HepG2 (cell line): ENCODE measurements around the gene UBAP1L. TPM values are rescaled to one million over a fixed set of nuclear protein-coding genes. Genes with fewer than 3 reads are reported as not detected.

Source experiments
- ATAC-seq: fragments of 200-7000 bp; cut with Tn5 transposase; 3 replicates; pipeline ENCODE4 v1.9.1; 2020; ENCODE audit warnings: mild to moderate bottlenecking, moderate library complexity
- BruUV-seq: library from RNA; stranded (reverse); fragments of 400-500 nt; replicated peaks from 2 replicates; lab custom pipeline; 2021; lab: Mats Ljungman, UMichigan
- CTCF ChIA-PET: fragments of 300-600 bp; formaldehyde crosslinking; extraction: SDS; loops from one replicate; lab custom pipeline; 2021; ENCODE audit warnings: low total read pairs, inconsistent platforms, low intra/inter-chr PET ratio; lab: Yijun Ruan, JAX
- POLR2A ChIA-PET: fragments of 350-600 bp; sonication (Branson Sonifier 250); formaldehyde crosslinking; loops from one replicate; lab custom pipeline; 2020; ENCODE audit warnings: antibody characterized with exemption, inconsistent platforms; lab: Yijun Ruan, JAX
- DNase-seq: peaks from one replicate; pipeline ENCODE4 v3.0.0-alpha.2; 2015; ENCODE audit warnings: low spot score
- FAIRE-seq: peaks from 3 replicates; lab custom pipeline; 2011; peaks lifted over from hg19 to GRCh38; lab: Jason Lieb, UNC
- H2AFZ ChIP-seq: one replicate; pipeline ENCODE4 v1.6.1; 2011; ENCODE audit warnings: low read length, inconsistent platforms
- H3K27ac ChIP-seq: fragments of 300-600 bp; 3 replicates; pipeline ENCODE4 v1.8.0; 2011; ENCODE audit warnings: mixed run types, mild to moderate bottlenecking, mixed read lengths, low read length, inconsistent platforms; ENCODE audit not compliant: insufficient read depth; ENCODE audit errors: extremely low read length
- H3K27me3 ChIP-seq, 2 experiments: fragments of 200-600 bp in 1 of 2; 2 replicates in 1 of 2; 3 replicates in 1 of 2; pipeline versions ENCODE4 v1.6.0 to v1.8.0; 2011; ENCODE audit warnings: low read length in 2 of 2, mild to moderate bottlenecking in 2 of 2, moderate library complexity in 2 of 2, inconsistent platforms in 1 of 2; ENCODE audit not compliant: insufficient read depth in 2 of 2, control insufficient read depth in 1 of 2
- H3K36me3 ChIP-seq, 2 experiments: fragments of 200-600 bp in 1 of 2; replicated peaks in 1 of 2; 2 replicates in 1 of 2; 3 replicates in 1 of 2; pipeline versions ENCODE4 v1.5.1 to v1.8.0; 2011; ENCODE audit warnings: low read length in 2 of 2, inconsistent platforms in 1 of 2; ENCODE audit not compliant: insufficient read depth in 2 of 2, control insufficient read depth in 1 of 2
- H3K4me1 ChIP-seq: 2 replicates; pipeline ENCODE4 v1.5.1; 2012; ENCODE audit warnings: low read length, inconsistent platforms; ENCODE audit not compliant: insufficient read depth
- H3K4me2 ChIP-seq: 2 replicates; pipeline ENCODE4 v1.6.0; 2011; ENCODE audit warnings: low read depth, low read length, inconsistent platforms
- H3K4me3 ChIP-seq, 3 experiments: fragments of 200-600 bp in 1 of 3; sonication (generic), shearing (Covaris generic) in 1 of 3; replicated peaks in 1 of 3; 2 replicates each; pipeline ENCODE4 v1.5.1; 2011 to 2016; ENCODE audit warnings: low read length in 3 of 3, inconsistent platforms in 2 of 3, low read depth in 2 of 3, mild to moderate bottlenecking in 2 of 3, control low read depth in 1 of 3, mixed read lengths in 1 of 3; ENCODE audit not compliant: insufficient read depth in 1 of 3
- H3K79me2 ChIP-seq: one replicate; pipeline ENCODE4 v1.6.1; 2011; ENCODE audit warnings: low read length, inconsistent platforms; ENCODE audit not compliant: insufficient read depth
- H3K9ac ChIP-seq: 2 replicates; pipeline ENCODE4 v1.6.0; 2011; ENCODE audit warnings: mild to moderate bottlenecking, low read depth, low read length, inconsistent platforms; ENCODE audit not compliant: insufficient read depth
- H3K9me3 ChIP-seq: 2 replicates; pipeline ENCODE4 v1.5.1; 2012; ENCODE audit warnings: mild to moderate bottlenecking, low read length
- H4K20me1 ChIP-seq: 2 replicates; pipeline ENCODE4 v1.6.0; 2011; ENCODE audit warnings: inconsistent platforms, mild to moderate bottlenecking, low read length, moderate library complexity; ENCODE audit not compliant: insufficient read depth
- ARID4A ChIP-seq: sonication (generic); formaldehyde crosslinking; IDR thresholded peaks from 2 replicates; pipeline ENCODE4 v1.5.0; 2020; ENCODE audit warnings: mild to moderate bottlenecking, missing genetic modification reagents, borderline replicate concordance
- BRCA1 ChIP-seq: sonication (generic); formaldehyde crosslinking; IDR thresholded peaks from 2 replicates; pipeline ENCODE4 v1.4.0; 2020; ENCODE audit warnings: missing genetic modification reagents
- ZNF496 ChIP-seq: sonication (generic); formaldehyde crosslinking; IDR thresholded peaks from 2 replicates; pipeline ENCODE4 v1.8.1; 2023; ENCODE audit warnings: mild to moderate bottlenecking, moderate library complexity, missing genetic modification reagents; ENCODE audit not compliant: insufficient replicate concordance
- WGBS: methylation state at CpG from one replicate; pipeline ENCODE4 v1.1.6; 2017; ENCODE audit warnings: low lambda C conversion rate; 5-methylcytosine and 5-hydroxymethylcytosine counted together
- in situ Hi-C: cut with HindIII; loops from 2 replicates; pipeline ENCODE4 v1.10.0; 2017; ENCODE audit warnings: low pct_unique_long_range_greater_than_20kb; ENCODE audit not compliant: extremely low pct_ligation_motif_present
- intact Hi-C: fragments of 100-400 bp; cut with micrococcal nuclease; formaldehyde crosslinking; loops from one replicate; pipeline ENCODE4 v1.10.0; 2022; ENCODE audit not compliant: unreplicated experiment
- polyA plus RNA-seq, 8 experiments: library from polyadenylated mRNA; depleted of rRNA in 3 of 8; stranded (reverse) in 7 of 8; unstranded in 1 of 8; fragments of >200 nt; fragmentation: Illumina TruSeq in 4 of 8; extraction: Trizol in 4 of 8; gene quantifications; 2 replicates each; pipeline versions ENCODE4 v1.2.1 to v1.2.3, GENCODE V29; 2011 to 2016; ENCODE audit warnings: low read depth in 4 of 8, missing spikeins in 1 of 8, mixed read lengths in 1 of 8; ENCODE audit not compliant: insufficient read depth in 1 of 8
- total RNA-seq, 5 experiments: library from RNA; depleted of rRNA; stranded (reverse); fragments of >200 nt; fragmentation: Illumina TruSeq; extraction: Trizol; gene quantifications; 2 replicates each; pipeline ENCODE4 v1.2.3, GENCODE V29; 2016; ENCODE audit warnings: low read depth in 1 of 5

The UBAP1L gene
- total and polyA plus RNA-seq, 2 of the 13 experiments (the other 11 are each of a cell fraction or from before 2014, with no cell fraction given) = 0.86 to 1.4 TPM

GRCh38 chr15:65096481-65097385, 18.3 kb downstream of the UBAP1L start (continued):
- TF ChIP-seq ARID4A (CRISPR knock-in tag) = no peak

- Histone ChIP-seq H3K4me1 (peaks cover 26% of the 10 kb centered on the region), H3K9me3 (no peaks in the 10 kb centered on the region), H3K36me3 (peaks cover 6 to 11% of the 10 kb centered on the region in 2 experiments; a peak in 4 of 5 replicates), H3K79me2 (no peaks in the 10 kb centered on the region), H2AFZ (no peak overlapping the region), H4K20me1 (no peaks in the 10 kb centered on the region), H3K9ac (no peak overlapping the region), H3K4me2 (no peak overlapping the region), H3K27ac (no peak overlapping the region), H3K4me3 (no peak overlapping the region), H3K27me3 (no peaks in the 10 kb centered on the region)
- intact Hi-C loops (no loop called here), in situ Hi-C loops (no loop called here)
- FAIRE-seq = no peak
- no peak for DNase-seq
- CTCF ChIA-PET = no interaction called here
- no peak for TF ChIP-seq ZNF496
- no peak for TF ChIP-seq BRCA1 (CRISPR knock-in tag)
- BruUV-seq = no TSS peak
- 45% methylated on average over 4 of the region's 6 CpGs for WGBS
- ATAC-seq = no peak
- POLR2A ChIA-PET = interaction anchor here (0.6 to 1.5 kb wide), 2 partner anchors 11 to 1863 kb away, joined by 3 to 4 read pairs; no protein-coding TSS in a partner anchor
Measured at GRCh38 chr15:65095747-65096104, 19.3 kb downstream of the UBAP1L start.
